Fibroblast of lung (primary cell): ENCODE measurements around the gene UCKL1. TPM values are rescaled to one million over a fixed set of nuclear protein-coding genes. Genes with fewer than 3 reads are reported as not detected.

Source experiments
- DNase-seq, 2 donors: peaks; one replicate each; pipeline versions ENCODE4 v3.0.0 to v3.0.0-alpha.2; 2010; ENCODE audit warnings: low read depth in 2 of 2
- H2AFZ ChIP-seq: 2 replicates; pipeline ENCODE4 v1.5.1; 2012; ENCODE audit warnings: low read length, control low read depth, inconsistent platforms
- H3K27ac ChIP-seq: 2 replicates; pipeline ENCODE4 v1.5.1; 2011; ENCODE audit warnings: low read length, control low read depth; ENCODE audit not compliant: insufficient read depth
- H3K27me3 ChIP-seq: 2 replicates; pipeline ENCODE4 v1.5.1; 2011; ENCODE audit warnings: mild to moderate bottlenecking, low read length; ENCODE audit not compliant: control insufficient read depth, insufficient read depth
- H3K36me3 ChIP-seq: 2 replicates; pipeline ENCODE4 v1.5.1; 2011; ENCODE audit warnings: low read length; ENCODE audit not compliant: control insufficient read depth, insufficient read depth
- H3K4me1 ChIP-seq: 2 replicates; pipeline ENCODE4 v1.5.1; 2011; ENCODE audit warnings: low read length; ENCODE audit not compliant: control insufficient read depth, insufficient read depth; ENCODE audit errors: extremely low read depth
- H3K4me2 ChIP-seq: 2 replicates; pipeline ENCODE4 v1.5.1; 2011; ENCODE audit warnings: low read length, control low read depth; ENCODE audit not compliant: insufficient read depth; ENCODE audit errors: extremely low read depth
- H3K4me3 ChIP-seq, 4 experiments: fragments of 200-600 bp in 1 of 4; sonication (generic) in 1 of 4; replicated peaks in 1 of 4; 2 replicates each; pipeline ENCODE4 v1.5.1; 2011 to 2016; ENCODE audit warnings: low read length in 4 of 4, low read depth in 3 of 4, mild to moderate bottlenecking in 3 of 4, control low read depth in 2 of 4, inconsistent platforms in 1 of 4, mixed read lengths in 1 of 4; ENCODE audit not compliant: insufficient read depth in 1 of 4; ENCODE audit errors: control extremely low read depth in 1 of 4
- H3K79me2 ChIP-seq: 2 replicates; pipeline ENCODE4 v1.5.1; 2012; ENCODE audit warnings: mild to moderate bottlenecking, low read length, inconsistent platforms; ENCODE audit not compliant: control insufficient read depth, insufficient read depth
- H3K9ac ChIP-seq: 2 replicates; pipeline ENCODE4 v1.5.1; 2011; ENCODE audit warnings: mild to moderate bottlenecking, low read length, control low read depth; ENCODE audit not compliant: insufficient read depth
- H3K9me3 ChIP-seq: 2 replicates; pipeline ENCODE4 v1.5.1; 2012; ENCODE audit warnings: low read depth, low read length; ENCODE audit not compliant: control insufficient read depth, insufficient read depth
- H4K20me1 ChIP-seq: 2 replicates; pipeline ENCODE4 v1.5.1; 2011; ENCODE audit warnings: low read length; ENCODE audit not compliant: control insufficient read depth, insufficient read depth; ENCODE audit errors: extremely low read depth
- CTCF ChIP-seq, 2 donors: IDR thresholded peaks in 1 of 2; conservative IDR thresholded peaks in 1 of 2; 1 replicate in 1 of 2; 2 replicates in 1 of 2; pipeline ENCODE4 v1.5.1; 2011 to 2012; ENCODE audit warnings: low read length in 2 of 2, control low read depth in 1 of 2, inconsistent platforms in 1 of 2, low read depth in 1 of 2, mild to moderate bottlenecking in 1 of 2
- EZH2 ChIP-seq: IDR thresholded peaks from 2 replicates; pipeline ENCODE4 v1.5.1; 2012; ENCODE audit warnings: low read length, control low read depth, mild to moderate bottlenecking; ENCODE audit errors: missing control alignments
- polyA plus RNA-seq, 2 donors: library from polyadenylated mRNA; depleted of rRNA in 1 of 2; stranded (reverse) in 1 of 2; unstranded in 1 of 2; fragments of >200 nt; gene quantifications; 2 replicates each; pipeline ENCODE4 v1.2.1, GENCODE V29; 2011 to 2012; ENCODE audit warnings: missing spikeins in 1 of 2
- total RNA-seq: library from RNA; depleted of rRNA; stranded (reverse); fragments of >200 nt; gene quantifications from 2 replicates; pipeline ENCODE4 v1.2.1, GENCODE V29; 2014

UCKL1 gene
- total and polyA plus RNA-seq, 2 donors (not counting 1 experiment from before 2014, with no cell fraction given), result 16.4 to 27.9 TPM

- Histone ChIP-seq H3K9me3 (no peaks in the 10 kb centered on the region), H3K9ac (no peak overlapping the region), H2AFZ (no peak overlapping the region), H3K4me2 (no peak overlapping the region), H3K4me1 (peaks cover 4% of the 10 kb centered on the region), H3K4me3 (no peak overlapping the region), H3K36me3 (peaks cover 29% of the 10 kb centered on the region), H3K79me2 (peaks cover 18% of the 10 kb centered on the region), H4K20me1 (no peaks in the 10 kb centered on the region), H3K27me3 (no peaks in the 10 kb centered on the region), H3K27ac (no peak overlapping the region)
- DNase-seq, result no peak
- TF ChIP-seq CTCF (conservative IDR thresholded peaks at IDR 0.05 in 1 of 2, IDR thresholded peaks at IDR 0.05 in 1 of 2; ENCODE audit: low read depth in 1 of 2, low read length in 2 of 2), result no peak
- TF ChIP-seq EZH2, result no peak
These were observed 63.8 kb downstream of the UCKL1 start for GRCh38 chr20:63892402-63892801.

GRCh38 chr20:63891061-63892002 lies 64.9 kb downstream of the UCKL1 start:
- H4K20me1 ChIP-seq, result no peaks in the 10 kb centered on the region
- H3K4me3 ChIP-seq, result no peak overlapping the region
- no peaks in the 10 kb centered on the region for H3K9me3 ChIP-seq
- peaks cover 9% of the 10 kb centered on the region for H3K79me2 ChIP-seq
- peaks cover under 1% of the 10 kb centered on the region for H3K4me1 ChIP-seq
- H3K27me3 ChIP-seq, result no peaks in the 10 kb centered on the region
- TF ChIP-seq EZH2 (no peak), CTCF (conservative IDR thresholded peaks at IDR 0.05 in 1 of 2, IDR thresholded peaks at IDR 0.05 in 1 of 2; ENCODE audit: low read depth in 1 of 2, low read length in 2 of 2) (no peak)
- no peak overlapping the region for H3K4me2 ChIP-seq
- DNase-seq, result no peak
- H3K27ac ChIP-seq, result no peak overlapping the region
- no peak overlapping the region for H2AFZ ChIP-seq
- peaks cover 33% of the 10 kb centered on the region for H3K36me3 ChIP-seq
- no peak overlapping the region for H3K9ac ChIP-seq

- Histone ChIP-seq H3K36me3 (peaks cover 36% of the 10 kb centered on the region), H4K20me1 (no peaks in the 10 kb centered on the region)
These were observed 65.6 kb downstream of the UCKL1 start for GRCh38 chr20:63890616-63891015.

More at GRCh38 chr20:63890616-63891015, 65.6 kb downstream of the UCKL1 start:
- no peaks in the 10 kb centered on the region for H3K9me3 ChIP-seq
- H3K27me3 ChIP-seq, result no peaks in the 10 kb centered on the region
- TF ChIP-seq CTCF (conservative IDR thresholded peaks at IDR 0.05 in 1 of 2, IDR thresholded peaks at IDR 0.05 in 1 of 2; ENCODE audit: low read depth in 1 of 2, low read length in 2 of 2), result no peak
- no peak for TF ChIP-seq EZH2
- H3K4me3 ChIP-seq, result no peak overlapping the region
- no peak for DNase-seq
- H3K4me2 ChIP-seq, result no peak overlapping the region
- no peak overlapping the region for H3K27ac ChIP-seq
- H3K9ac ChIP-seq, result no peak overlapping the region
- no peak overlapping the region for H2AFZ ChIP-seq
- peaks cover 2% of the 10 kb centered on the region for H3K79me2 ChIP-seq
- no peaks in the 10 kb centered on the region for H3K4me1 ChIP-seq
